Activated effector memory CD4-positive, alpha-beta T cell treated with anti-CD3 and anti-CD28 coated beads, Interleukin-2, amount 50 U/mL, for 16 hours (primary cell): Measurements from ENCODE around the gene CELA2B.
"Not testable (repeated sequence)": the region's sequence is repeated elsewhere in the genome, so short reads cannot be mapped to it uniquely, and the experiment has no call there.

ENCODE experiments used
- DNase-seq: peaks from one replicate; pipeline ENCODE4 v3.0.0-alpha.2; 2020

CELA2B gene

GRCh38 chr1:15469361-15469760 lies 6.5 kb upstream of the CELA2B start:
- no peak for DNase-seq

- not testable (repeated sequence) for DNase-seq
Observed at GRCh38 chr1:15469821-15470448, 6.0 kb upstream of the CELA2B start.

- not testable (repeated sequence) for DNase-seq
Observed at GRCh38 chr1:15471067-15471466, 4.8 kb upstream of the CELA2B start.

GRCh38 chr1:15471723-15472122 lies 4.2 kb upstream of the CELA2B start:
- DNase-seq: not testable (repeated sequence)

- no peak for DNase-seq
Observed at GRCh38 chr1:15472587-15472986, 3.3 kb upstream of the CELA2B start.

- no peak for DNase-seq
Observed at GRCh38 chr1:15476927-15477326, 1.0 kb downstream of the CELA2B start.

GRCh38 chr1:15477646-15478212 lies 1.8 kb downstream of the CELA2B start:
- no peak for DNase-seq

GRCh38 chr1:15479654-15480347 lies 3.9 kb downstream of the CELA2B start:
- no peak for DNase-seq

GRCh38 chr1:15482455-15482854 lies 6.6 kb downstream of the CELA2B start:
- DNase-seq: not testable (repeated sequence)

- DNase-seq: not testable (repeated sequence)
Observed at GRCh38 chr1:15482983-15483543, 7.2 kb downstream of the CELA2B start.

- no peak for DNase-seq
Observed at GRCh38 chr1:15483971-15484370, 8.1 kb downstream of the CELA2B start.

GRCh38 chr1:15484443-15484842 lies 8.5 kb downstream of the CELA2B start:
- not testable (repeated sequence) for DNase-seq

- no peak for DNase-seq
Observed at GRCh38 chr1:15485636-15486035, 9.7 kb downstream of the CELA2B start.

- DNase-seq: not testable (repeated sequence)
Observed at GRCh38 chr1:15486844-15487610, 11.1 kb downstream of the CELA2B start.

- DNase-seq: no peak
Observed at GRCh38 chr1:15488371-15488770, 12.5 kb downstream of the CELA2B start.

GRCh38 chr1:15489052-15489736 lies 13.3 kb downstream of the CELA2B start:
- DNase-seq: no peak

- not testable (repeated sequence) for DNase-seq
Observed at GRCh38 chr1:15491010-15491409, 15.1 kb downstream of the CELA2B start.

GRCh38 chr1:15492596-15492995 lies 16.7 kb downstream of the CELA2B start:
- DNase-seq: no peak

- no peak for DNase-seq
Observed at GRCh38 chr1:15493869-15494390, 18.0 kb downstream of the CELA2B start.

GRCh38 chr1:15500184-15501178 lies 24.6 kb downstream of the CELA2B start:
- DNase-seq: no peak
